ENCODE data around the gene CCDC134. TPM values are rescaled to one million over a fixed set of nuclear protein-coding genes. Genes with fewer than 3 reads are reported as not detected.

The CCDC134 gene
- total and polyA plus RNA-seq, 2 of the 8 experiments (the other 6 are each of a cell fraction or from before 2014, with no cell fraction given), result 7.7 to 20.0 TPM

DNA sequence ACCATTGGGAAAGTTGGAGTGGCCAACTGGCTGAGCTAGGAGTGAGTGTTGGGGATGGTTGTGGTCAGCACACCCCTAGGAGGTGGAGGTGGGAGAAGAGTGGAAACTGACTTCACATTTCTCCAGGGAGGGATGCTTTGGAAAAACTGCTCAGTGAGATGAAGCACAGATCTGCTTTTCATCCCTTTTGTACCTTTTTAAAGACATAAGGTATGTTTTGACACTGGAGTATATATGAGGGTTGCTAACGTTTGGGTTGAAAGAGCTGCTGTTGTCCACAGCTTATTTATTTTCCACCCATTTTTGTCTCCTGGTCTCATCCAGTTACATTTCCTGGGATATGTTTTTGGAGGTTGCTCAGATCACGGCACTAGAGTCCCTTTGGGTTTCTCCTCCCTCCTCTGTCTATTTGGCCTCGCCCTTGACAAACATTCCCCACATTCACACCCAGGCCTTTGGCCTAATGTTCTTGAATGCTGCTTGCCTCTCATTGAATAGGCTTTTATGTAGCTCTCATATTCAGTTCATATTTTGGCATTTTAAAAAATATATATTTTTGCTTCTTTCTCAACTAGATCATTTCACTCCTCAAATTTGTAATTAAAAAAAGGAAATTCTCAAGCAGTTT is 40.7 kb downstream of the CCDC134 start (continued):
- TF ChIP-seq, protein P1, sequence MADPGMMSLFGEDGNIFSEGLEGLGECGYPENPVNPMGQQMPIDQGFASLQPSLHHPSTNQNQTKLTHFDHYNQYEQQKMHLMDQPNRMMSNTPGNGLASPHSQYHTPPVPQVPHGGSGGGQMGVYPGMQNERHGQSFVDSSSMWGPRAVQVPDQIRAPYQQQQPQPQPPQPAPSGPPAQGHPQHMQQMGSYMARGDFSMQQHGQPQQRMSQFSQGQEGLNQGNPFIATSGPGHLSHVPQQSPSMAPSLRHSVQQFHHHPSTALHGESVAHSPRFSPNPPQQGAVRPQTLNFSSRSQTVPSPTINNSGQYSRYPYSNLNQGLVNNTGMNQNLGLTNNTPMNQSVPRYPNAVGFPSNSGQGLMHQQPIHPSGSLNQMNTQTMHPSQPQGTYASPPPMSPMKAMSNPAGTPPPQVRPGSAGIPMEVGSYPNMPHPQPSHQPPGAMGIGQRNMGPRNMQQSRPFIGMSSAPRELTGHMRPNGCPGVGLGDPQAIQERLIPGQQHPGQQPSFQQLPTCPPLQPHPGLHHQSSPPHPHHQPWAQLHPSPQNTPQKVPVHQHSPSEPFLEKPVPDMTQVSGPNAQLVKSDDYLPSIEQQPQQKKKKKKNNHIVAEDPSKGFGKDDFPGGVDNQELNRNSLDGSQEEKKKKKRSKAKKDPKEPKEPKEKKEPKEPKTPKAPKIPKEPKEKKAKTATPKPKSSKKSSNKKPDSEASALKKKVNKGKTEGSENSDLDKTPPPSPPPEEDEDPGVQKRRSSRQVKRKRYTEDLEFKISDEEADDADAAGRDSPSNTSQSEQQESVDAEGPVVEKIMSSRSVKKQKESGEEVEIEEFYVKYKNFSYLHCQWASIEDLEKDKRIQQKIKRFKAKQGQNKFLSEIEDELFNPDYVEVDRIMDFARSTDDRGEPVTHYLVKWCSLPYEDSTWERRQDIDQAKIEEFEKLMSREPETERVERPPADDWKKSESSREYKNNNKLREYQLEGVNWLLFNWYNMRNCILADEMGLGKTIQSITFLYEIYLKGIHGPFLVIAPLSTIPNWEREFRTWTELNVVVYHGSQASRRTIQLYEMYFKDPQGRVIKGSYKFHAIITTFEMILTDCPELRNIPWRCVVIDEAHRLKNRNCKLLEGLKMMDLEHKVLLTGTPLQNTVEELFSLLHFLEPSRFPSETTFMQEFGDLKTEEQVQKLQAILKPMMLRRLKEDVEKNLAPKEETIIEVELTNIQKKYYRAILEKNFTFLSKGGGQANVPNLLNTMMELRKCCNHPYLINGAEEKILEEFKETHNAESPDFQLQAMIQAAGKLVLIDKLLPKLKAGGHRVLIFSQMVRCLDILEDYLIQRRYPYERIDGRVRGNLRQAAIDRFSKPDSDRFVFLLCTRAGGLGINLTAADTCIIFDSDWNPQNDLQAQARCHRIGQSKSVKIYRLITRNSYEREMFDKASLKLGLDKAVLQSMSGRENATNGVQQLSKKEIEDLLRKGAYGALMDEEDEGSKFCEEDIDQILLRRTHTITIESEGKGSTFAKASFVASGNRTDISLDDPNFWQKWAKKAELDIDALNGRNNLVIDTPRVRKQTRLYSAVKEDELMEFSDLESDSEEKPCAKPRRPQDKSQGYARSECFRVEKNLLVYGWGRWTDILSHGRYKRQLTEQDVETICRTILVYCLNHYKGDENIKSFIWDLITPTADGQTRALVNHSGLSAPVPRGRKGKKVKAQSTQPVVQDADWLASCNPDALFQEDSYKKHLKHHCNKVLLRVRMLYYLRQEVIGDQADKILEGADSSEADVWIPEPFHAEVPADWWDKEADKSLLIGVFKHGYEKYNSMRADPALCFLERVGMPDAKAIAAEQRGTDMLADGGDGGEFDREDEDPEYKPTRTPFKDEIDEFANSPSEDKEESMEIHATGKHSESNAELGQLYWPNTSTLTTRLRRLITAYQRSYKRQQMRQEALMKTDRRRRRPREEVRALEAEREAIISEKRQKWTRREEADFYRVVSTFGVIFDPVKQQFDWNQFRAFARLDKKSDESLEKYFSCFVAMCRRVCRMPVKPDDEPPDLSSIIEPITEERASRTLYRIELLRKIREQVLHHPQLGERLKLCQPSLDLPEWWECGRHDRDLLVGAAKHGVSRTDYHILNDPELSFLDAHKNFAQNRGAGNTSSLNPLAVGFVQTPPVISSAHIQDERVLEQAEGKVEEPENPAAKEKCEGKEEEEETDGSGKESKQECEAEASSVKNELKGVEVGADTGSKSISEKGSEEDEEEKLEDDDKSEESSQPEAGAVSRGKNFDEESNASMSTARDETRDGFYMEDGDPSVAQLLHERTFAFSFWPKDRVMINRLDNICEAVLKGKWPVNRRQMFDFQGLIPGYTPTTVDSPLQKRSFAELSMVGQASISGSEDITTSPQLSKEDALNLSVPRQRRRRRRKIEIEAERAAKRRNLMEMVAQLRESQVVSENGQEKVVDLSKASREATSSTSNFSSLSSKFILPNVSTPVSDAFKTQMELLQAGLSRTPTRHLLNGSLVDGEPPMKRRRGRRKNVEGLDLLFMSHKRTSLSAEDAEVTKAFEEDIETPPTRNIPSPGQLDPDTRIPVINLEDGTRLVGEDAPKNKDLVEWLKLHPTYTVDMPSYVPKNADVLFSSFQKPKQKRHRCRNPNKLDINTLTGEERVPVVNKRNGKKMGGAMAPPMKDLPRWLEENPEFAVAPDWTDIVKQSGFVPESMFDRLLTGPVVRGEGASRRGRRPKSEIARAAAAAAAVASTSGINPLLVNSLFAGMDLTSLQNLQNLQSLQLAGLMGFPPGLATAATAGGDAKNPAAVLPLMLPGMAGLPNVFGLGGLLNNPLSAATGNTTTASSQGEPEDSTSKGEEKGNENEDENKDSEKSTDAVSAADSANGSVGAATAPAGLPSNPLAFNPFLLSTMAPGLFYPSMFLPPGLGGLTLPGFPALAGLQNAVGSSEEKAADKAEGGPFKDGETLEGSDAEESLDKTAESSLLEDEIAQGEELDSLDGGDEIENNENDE (IDR thresholded peaks at IDR 0.05; ENCODE audit: insufficient replicate concordance, low read length), result no peak
- TF ChIP-seq POLR2AphosphoS5 (IDR thresholded peaks at IDR 0.05; ENCODE audit: low read depth, low read length) (no peak), RFX5 (IDR thresholded peaks at IDR 0.05; ENCODE audit: borderline replicate concordance, low read depth, low read length) (no peak), TCF12 (IDR thresholded peaks at IDR 0.05; ENCODE audit: low read depth, low read length) (no peak), NANOG (IDR thresholded peaks at IDR 0.05; ENCODE audit: insufficient read depth, low read depth, low read length, poor library complexity, severe bottlenecking) (no peak)

Measured in H1 (cell line).